Naive thymus-derived CD4-positive, alpha-beta T cell (primary cell): ENCODE data around the gene ZNF564. TPM values are rescaled to one million over a fixed set of nuclear protein-coding genes. Genes with fewer than 3 reads are reported as not detected.
"Not testable (repeated sequence)": the region's sequence is repeated elsewhere in the genome, so short reads cannot be mapped to it uniquely, and the experiment has no call there.

Experiments used
- ATAC-seq: fragments of 150-1000 bp; cut with Tn5 transposase; 2 replicates; pipeline ENCODE4 v1.10.0; 2021; ENCODE audit warnings: mild to moderate bottlenecking, moderate library complexity
- CTCF ChIA-PET: fragments of 350-600 bp; sonication (Branson Sonifier 250); formaldehyde crosslinking; loops from one replicate; lab custom pipeline; 2021; ENCODE audit warnings: antibody characterized with exemption; lab: Charles Lee
- POLR2A ChIA-PET: fragments of 350-600 bp; sonication (Branson Sonifier 250); formaldehyde crosslinking; loops from one replicate; lab custom pipeline; 2021; ENCODE audit warnings: antibody characterized with exemption, inconsistent platforms; lab: Charles Lee
- DNase-seq, 9 donors: peaks; one replicate each; pipeline versions ENCODE4 v3.0.0 to v3.0.0-alpha.2; 2020 to 2022; ENCODE audit warnings: mixed read lengths in 1 of 9
- H3K27ac ChIP-seq: one replicate; pipeline ENCODE4 v1.7.0; 2013; ENCODE audit warnings: mild to moderate bottlenecking, low read depth, low read length, moderate library complexity
- H3K27me3 ChIP-seq, 2 donors: one replicate each; pipeline ENCODE4 v1.7.0; 2013; ENCODE audit warnings: low read length in 2 of 2, mild to moderate bottlenecking in 2 of 2, moderate library complexity in 2 of 2; ENCODE audit not compliant: control insufficient read depth in 2 of 2, insufficient read depth in 2 of 2
- H3K36me3 ChIP-seq, 3 experiments: 1 replicate in 2 of 3; 2 replicates in 1 of 3; pipeline ENCODE4 v1.7.0; 2013; ENCODE audit warnings: low read length in 3 of 3, mild to moderate bottlenecking in 3 of 3, moderate library complexity in 1 of 3; ENCODE audit not compliant: insufficient read depth in 3 of 3, control insufficient read depth in 2 of 3
- H3K4me1 ChIP-seq, 2 donors: one replicate each; pipeline ENCODE4 v1.7.0; 2013; ENCODE audit warnings: low read length in 2 of 2, mild to moderate bottlenecking in 2 of 2, moderate library complexity in 1 of 2; ENCODE audit not compliant: control insufficient read depth in 2 of 2, insufficient read depth in 2 of 2
- H3K4me3 ChIP-seq: 2 replicates; pipeline ENCODE4 v1.7.0; 2013; ENCODE audit warnings: mild to moderate bottlenecking, low read length
- H3K9me3 ChIP-seq, 3 experiments: 1 replicate in 2 of 3; 2 replicates in 1 of 3; pipeline ENCODE4 v1.7.0; 2013; ENCODE audit warnings: low read length in 3 of 3; ENCODE audit not compliant: control insufficient read depth in 2 of 3
- H3K27ac Mint-ChIP-seq, 9 donors: one replicate each; pipeline ENCODE4 v1.8.0; 2020 to 2022; ENCODE audit warnings: mixed read lengths in 9 of 9, mild to moderate bottlenecking in 8 of 9, moderate library complexity in 5 of 9, inconsistent platforms in 2 of 9
- H3K27me3 Mint-ChIP-seq, 5 donors: one replicate each; pipeline ENCODE4 v1.8.0; 2021 to 2022; ENCODE audit warnings: mixed read lengths in 5 of 5, mild to moderate bottlenecking in 1 of 5
- H3K36me3 Mint-ChIP-seq, 5 donors: one replicate each; pipeline ENCODE4 v1.8.0; 2020 to 2022; ENCODE audit warnings: mixed read lengths in 5 of 5, mild to moderate bottlenecking in 3 of 5, inconsistent platforms in 1 of 5
- H3K4me1 Mint-ChIP-seq, 7 donors: one replicate each; pipeline ENCODE4 v1.8.0; 2020 to 2022; ENCODE audit warnings: mixed read lengths in 7 of 7, mild to moderate bottlenecking in 3 of 7, inconsistent platforms in 1 of 7
- H3K4me3 Mint-ChIP-seq, 10 donors: one replicate each; pipeline ENCODE4 v1.8.0; 2020 to 2022; ENCODE audit warnings: mild to moderate bottlenecking in 10 of 10, mixed read lengths in 10 of 10, moderate library complexity in 6 of 10, inconsistent platforms in 2 of 10
- H3K9me3 Mint-ChIP-seq, 11 donors: one replicate each; pipeline ENCODE4 v1.8.0; 2020 to 2022; ENCODE audit warnings: mixed read lengths in 11 of 11, mild to moderate bottlenecking in 4 of 11, inconsistent platforms in 1 of 11, moderate library complexity in 1 of 11
- intact Hi-C, 2 donors: fragments of 100-400 bp; cut with micrococcal nuclease; formaldehyde crosslinking; loops; one replicate each; pipeline ENCODE4 v1.15.1; 2023
- polyA plus RNA-seq, 2 donors: library from polyadenylated mRNA; unstranded; fragments of 300-500 nt; fragmentation: Illumina TruSeq; gene quantifications; one replicate each; pipeline ENCODE4 v1.2.3, GENCODE V29; 2021
- total RNA-seq, 6 experiments: library from RNA in 5 of 6; stranded (reverse) in 5 of 6; gene quantifications; 1 replicate in 5 of 6; 2 replicates in 1 of 6; pipeline ENCODE4 v1.2.3 and lab custom pipeline; 2021 to 2026

ZNF564 gene
- total and polyA plus RNA-seq, 7 experiments from 2014 or later, result 10.5 to 33.6 (median 17.9) TPM

DNA sequence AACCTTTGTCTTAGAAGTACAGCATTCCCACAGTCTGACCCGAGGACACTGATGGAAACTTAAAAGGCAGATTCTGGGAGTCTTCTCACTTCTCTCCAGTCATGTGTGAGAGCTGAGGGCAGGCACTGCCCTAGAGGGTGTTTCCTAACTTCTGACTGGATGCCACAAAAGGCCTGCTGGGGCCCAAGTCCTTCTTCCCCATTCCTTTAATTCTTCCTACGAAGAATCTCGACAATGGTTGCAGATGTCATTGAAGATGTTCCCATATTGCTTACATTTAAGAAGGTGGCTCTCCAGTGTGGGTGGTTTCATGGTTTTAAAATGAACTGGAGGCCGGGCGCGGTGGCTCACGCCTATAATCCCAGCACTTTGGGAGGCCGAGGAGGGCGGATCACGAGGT lies 27.4 kb upstream of the ZNF564 start:
- POLR2A ChIA-PET, result no interaction called here
- H3K4me1 Mint-ChIP-seq, result peaks cover 3 to 18% (median 11%) of the 10 kb centered on the region in 7 donors
- CTCF ChIA-PET, result no interaction called here
- Histone ChIP-seq H3K4me3 (no peak overlapping the region), H3K4me1 (peaks cover 0 to 10% of the 10 kb centered on the region in 2 donors), H3K36me3 (peaks cover 11 to 33% (median 12%) of the 10 kb centered on the region in 3 experiments), H3K9me3 (peaks cover 6 to 16% (median 7%) of the 10 kb centered on the region in 3 experiments), H3K27ac (no peak overlapping the region), H3K27me3 (no peaks in the 10 kb centered on the region)
- no peak for DNase-seq
- H3K9me3 Mint-ChIP-seq, result peaks cover 3 to 46% (median 21%) of the 10 kb centered on the region in 11 donors
- H3K4me3 Mint-ChIP-seq, result no peak overlapping the region
- H3K27ac Mint-ChIP-seq, result no peak overlapping the region
- no peaks in the 10 kb centered on the region for H3K27me3 Mint-ChIP-seq
- intact Hi-C loops, result no loop called here
- peaks cover 15 to 68% (median 48%) of the 10 kb centered on the region in 5 donors for H3K36me3 Mint-ChIP-seq
- no peak for ATAC-seq

GRCh38 chr19:12574036-12574435 lies 22.8 kb upstream of the ZNF564 start:
- H3K27me3 Mint-ChIP-seq, result no peaks in the 10 kb centered on the region
- ChIA-PET POLR2A (interaction anchor here (0.6 to 1.3 kb wide), 4 partner anchors 30 to 145 kb away, joined by 3 to 5 read pairs (median 3); partner anchors contain the start of genes ZNF490 and ZNF791), CTCF (interaction anchor here (1.1 kb wide), 1 partner anchor 142 kb away, joined by 3 read pairs; no protein-coding TSS in a partner anchor)
- peaks cover 6 to 22% (median 11%) of the 10 kb centered on the region in 7 donors for H3K4me1 Mint-ChIP-seq
- Histone ChIP-seq H3K27ac (peak overlapping the region; percentile 4), H3K9me3 (no peaks in the 10 kb centered on the region), H3K36me3 (peaks cover 0 to 7% (median 0%) of the 10 kb centered on the region in 3 experiments), H3K27me3 (no peaks in the 10 kb centered on the region), H3K4me3 (no peak overlapping the region), H3K4me1 (peaks cover 0 to 10% of the 10 kb centered on the region in 2 donors)
- H3K4me3 Mint-ChIP-seq, result peak overlapping the region in 8 of 10 donors; percentile 23 to 69 (median 50)
- H3K27ac Mint-ChIP-seq, result peak overlapping the region in 7 of 9 donors; percentile 21 to 74 (median 44)
- H3K9me3 Mint-ChIP-seq, result peaks cover 0 to 18% (median 1%) of the 10 kb centered on the region in 11 donors
- ATAC-seq, result no peak
- DNase-seq, result peak in 4 of 9 donors; percentile 15 to 25 (median 20)
- intact Hi-C loops, result no loop called here
- H3K36me3 Mint-ChIP-seq, result peaks cover 0 to 28% (median 13%) of the 10 kb centered on the region in 5 donors

- peaks cover 0 to 10% (median 6%) of the 10 kb centered on the region in 7 donors for H3K4me1 Mint-ChIP-seq
- H3K36me3 Mint-ChIP-seq, result no peaks in the 10 kb centered on the region
- CTCF ChIA-PET, result interaction anchor here (1.2 kb wide), 1 partner anchor 104 kb away, joined by 3 read pairs; no protein-coding TSS in a partner anchor
- no peak overlapping the region for H3K27ac Mint-ChIP-seq
- H3K4me1 ChIP-seq, result no peaks in the 10 kb centered on the region
- no peaks in the 10 kb centered on the region for H3K36me3 ChIP-seq
- no peaks in the 10 kb centered on the region for H3K27me3 ChIP-seq
- H3K27ac ChIP-seq, result no peak overlapping the region
- POLR2A ChIA-PET, result interaction anchor here (0.7 to 1.5 kb wide), 3 partner anchors 98 to 164 kb away, joined by 3 to 5 read pairs (median 4); partner anchors contain the start of genes FBXW9 and MAN2B1
- H3K27me3 Mint-ChIP-seq, result no peaks in the 10 kb centered on the region
- ATAC-seq (no peak), DNase-seq (no peak)
- intact Hi-C loops, result no loop called here
- no peak overlapping the region for H3K4me3 ChIP-seq
- no peak overlapping the region for H3K4me3 Mint-ChIP-seq
- H3K9me3 ChIP-seq, result no peaks in the 10 kb centered on the region
- no peaks in the 10 kb centered on the region for H3K9me3 Mint-ChIP-seq
Measured at GRCh38 chr19:12567951-12568350, 16.7 kb upstream of the ZNF564 start.

DNA sequence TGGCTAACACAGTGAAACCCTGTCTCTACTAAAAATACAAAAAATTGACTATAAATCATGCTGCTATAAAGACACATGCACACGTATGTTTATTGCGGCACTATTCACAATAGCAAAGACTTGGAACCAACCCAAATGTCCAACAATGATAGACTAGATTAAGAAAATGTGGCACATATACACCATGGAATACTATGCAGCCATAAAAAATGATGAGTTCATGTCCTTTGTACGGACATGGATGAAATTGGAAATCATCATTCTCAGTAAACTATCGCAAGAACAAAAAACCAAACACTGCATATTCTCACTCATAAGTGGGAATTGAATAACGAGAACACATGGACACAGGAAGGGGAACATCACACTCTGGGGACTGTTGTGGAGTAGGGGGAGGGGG lies 15.1 kb upstream of the ZNF564 start:
- H3K27ac ChIP-seq, H3K27ac Mint-ChIP-seq, H3K4me1 Mint-ChIP-seq, intact Hi-C loops, H3K27me3 ChIP-seq, H3K36me3 Mint-ChIP-seq, H3K36me3 ChIP-seq, H3K4me3 ChIP-seq, DNase-seq, H3K27me3 Mint-ChIP-seq, H3K9me3 ChIP-seq, ATAC-seq, H3K4me3 Mint-ChIP-seq, H3K4me1 ChIP-seq, H3K9me3 Mint-ChIP-seq: not testable (repeated sequence)
- POLR2A ChIA-PET, result interaction anchor here (0.7 kb wide), 1 partner anchor 21 kb away, joined by 3 read pairs; no protein-coding TSS in a partner anchor
- CTCF ChIA-PET, result interaction anchor here (0.7 kb wide), 1 partner anchor 23 kb away, joined by 6 read pairs; no protein-coding TSS in a partner anchor

GRCh38 chr19:12564016-12564664 lies 12.9 kb upstream of the ZNF564 start:
- H3K27ac ChIP-seq, result no peak overlapping the region
- H3K27me3 Mint-ChIP-seq, result no peaks in the 10 kb centered on the region
- peak; percentile 100 for ATAC-seq
- peak overlapping the region in 1 of 10 donors; percentile 33 for H3K4me3 Mint-ChIP-seq
- peak; percentile 79 to 96 (median 88) for DNase-seq
- H3K36me3 Mint-ChIP-seq, result no peaks in the 10 kb centered on the region
- intact Hi-C loops, result loop anchor here (1.0 to 2.0 kb wide), 9 partner anchors 13 to 362 kb away; partner anchors contain the start of genes ZNF490 (in 2 of the 2), ZNF791 (in 2 of the 2) and ZNF564 (in 1 of the 2)
- ChIA-PET POLR2A (interaction anchor here (0.7 to 1.7 kb wide), 7 partner anchors 11 to 115 kb away, joined by 3 to 5 read pairs (median 3); partner anchors contain the start of genes MAN2B1 and WDR83), CTCF (interaction anchor here (0.6 to 3.1 kb wide), 13 partner anchors 12 to 196 kb away, joined by 3 to 32 read pairs (median 4); a partner anchor contains a TSS)
- no peaks in the 10 kb centered on the region for H3K9me3 Mint-ChIP-seq
- no peaks in the 10 kb centered on the region for H3K4me1 ChIP-seq
- no peak overlapping the region for H3K4me3 ChIP-seq
- no peaks in the 10 kb centered on the region for H3K9me3 ChIP-seq
- no peaks in the 10 kb centered on the region for H3K36me3 ChIP-seq
- peak overlapping the region in 2 of 9 donors; percentile 3 to 51 for H3K27ac Mint-ChIP-seq
- no peaks in the 10 kb centered on the region for H3K27me3 ChIP-seq
- peaks cover 0 to 6% (median 5%) of the 10 kb centered on the region in 7 donors for H3K4me1 Mint-ChIP-seq

- intact Hi-C loops, result no loop called here
- Mint-ChIP-seq H3K4me1 (peaks cover under 1 to 22% (median 19%) of the 10 kb centered on the region in 7 donors), H3K9me3 (peaks cover 0 to 1% (median 0%) of the 10 kb centered on the region in 11 donors), H3K4me3 (peak overlapping the region in 1 of 10 donors; percentile 8), H3K36me3 (peaks cover 0 to 9% (median 0%) of the 10 kb centered on the region in 5 donors), H3K27me3 (peaks cover 0 to 4% (median 0%) of the 10 kb centered on the region in 5 donors), H3K27ac (no peak overlapping the region)
- no peak for ATAC-seq
- no peak for DNase-seq
- peaks cover 0 to 6% (median 0%) of the 10 kb centered on the region in 3 experiments for H3K36me3 ChIP-seq
- no peaks in the 10 kb centered on the region for H3K9me3 ChIP-seq
- no peak overlapping the region for H3K4me3 ChIP-seq
- CTCF ChIA-PET, result interaction anchor here (0.6 kb wide), 1 partner anchor 178 kb away, joined by 7 read pairs; no protein-coding TSS in a partner anchor
- H3K4me1 ChIP-seq, result peaks cover 0 to 8% of the 10 kb centered on the region in 2 donors
- H3K27me3 ChIP-seq, result no peaks in the 10 kb centered on the region
- H3K27ac ChIP-seq, result no peak overlapping the region
- POLR2A ChIA-PET, result no interaction called here
Measured at GRCh38 chr19:12555456-12555930, 4.2 kb upstream of the ZNF564 start.
